GM18861 (cell line): ENCODE data around the gene DTX4.

Experiments used
- ATAC-seq: cut with Tn5 transposase; IDR thresholded peaks from one replicate; pipeline ENCODE4 v1.9.1; 2021; ENCODE audit not compliant: unreplicated experiment

The DTX4 gene

GRCh38 chr11:59216641-59217564 is 45.0 kb downstream of the DTX4 start:
- peak; percentile 86 for ATAC-seq

DNA sequence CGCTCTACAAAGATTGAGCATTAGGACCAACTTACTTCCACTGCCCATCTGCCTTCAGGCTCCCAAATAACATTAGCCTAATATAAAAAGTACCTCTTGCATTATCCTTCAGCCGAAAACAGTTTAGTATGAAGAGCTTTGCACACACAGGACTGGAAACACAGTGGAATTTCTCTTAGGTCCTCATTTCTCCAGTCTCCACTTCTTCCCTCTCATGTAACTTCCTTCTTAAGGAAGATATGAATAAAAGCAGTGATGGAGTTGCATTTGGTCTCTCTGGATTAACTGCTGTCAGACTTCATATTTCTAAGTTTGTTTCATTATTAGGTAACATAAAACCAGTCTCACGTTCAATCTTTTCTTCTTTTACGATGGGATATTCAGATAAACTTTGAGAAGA is 46.4 kb downstream of the DTX4 start:
- ATAC-seq = no peak

- no peak for ATAC-seq
Observed at GRCh38 chr11:59218893-59219292, 47.0 kb downstream of the DTX4 start.

DNA sequence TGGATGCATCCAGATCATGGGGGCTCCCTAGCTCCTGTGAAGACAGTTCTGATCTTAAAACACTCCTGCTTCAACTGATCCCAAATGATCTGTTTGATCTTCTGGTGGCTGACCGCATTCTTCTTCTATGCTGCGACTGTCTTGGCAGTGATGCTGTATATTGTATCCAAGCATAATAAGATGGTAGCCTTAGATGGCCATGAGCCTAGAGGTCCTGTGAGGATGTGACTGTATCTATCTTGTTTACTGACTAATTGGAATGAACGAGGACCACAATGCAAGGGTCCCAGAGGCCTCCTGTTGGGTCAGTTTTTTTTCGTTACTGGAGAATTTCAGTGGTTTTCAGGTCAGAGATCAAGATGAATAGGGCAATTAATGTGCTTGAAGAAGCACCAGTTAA is 47.9 kb downstream of the DTX4 start:
- ATAC-seq = no peak

DNA sequence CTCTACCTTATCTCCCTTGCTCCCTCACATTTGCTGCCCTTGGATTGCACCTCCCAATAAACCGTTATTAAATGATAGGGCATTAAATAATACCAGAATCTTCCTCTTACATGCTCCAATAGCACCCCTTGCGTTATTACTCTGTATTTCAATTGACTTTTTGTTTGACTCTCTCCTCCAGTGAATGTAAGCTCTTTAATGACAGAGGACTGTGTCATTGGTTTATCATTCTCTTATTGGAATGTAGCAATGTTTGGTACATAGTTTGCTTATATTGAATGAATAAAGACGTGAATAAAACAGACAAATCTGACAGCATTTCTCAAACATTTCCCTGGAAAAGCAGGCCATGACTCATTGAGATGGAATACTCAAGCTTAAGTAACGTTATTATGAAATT is 49.5 kb downstream of the DTX4 start:
- ATAC-seq = no peak

GRCh38 chr11:59222464-59223060 is 50.6 kb downstream of the DTX4 start:
- no peak for ATAC-seq

- ATAC-seq = no peak
Observed at GRCh38 chr11:59223177-59223576, 51.2 kb downstream of the DTX4 start.

DNA sequence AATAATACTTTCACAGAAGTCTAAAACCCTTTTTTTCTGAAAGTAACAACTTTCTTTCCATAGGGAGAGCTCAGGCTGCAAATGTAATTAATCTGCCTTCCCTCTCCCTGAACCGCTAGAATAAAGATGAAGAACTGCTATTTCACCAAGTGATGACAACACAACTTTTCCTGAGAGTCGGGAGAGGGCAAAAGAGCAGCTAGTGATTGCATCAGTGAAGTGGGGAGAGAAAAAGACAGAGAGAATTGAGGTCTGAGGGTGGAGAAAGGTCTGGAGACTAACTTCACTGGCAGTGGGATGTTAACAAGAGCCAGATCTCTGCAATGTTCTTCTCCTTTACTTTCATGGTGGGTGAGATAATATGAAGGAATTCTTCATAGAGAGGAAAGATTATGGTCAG is 51.7 kb downstream of the DTX4 start:
- ATAC-seq = no peak

DNA sequence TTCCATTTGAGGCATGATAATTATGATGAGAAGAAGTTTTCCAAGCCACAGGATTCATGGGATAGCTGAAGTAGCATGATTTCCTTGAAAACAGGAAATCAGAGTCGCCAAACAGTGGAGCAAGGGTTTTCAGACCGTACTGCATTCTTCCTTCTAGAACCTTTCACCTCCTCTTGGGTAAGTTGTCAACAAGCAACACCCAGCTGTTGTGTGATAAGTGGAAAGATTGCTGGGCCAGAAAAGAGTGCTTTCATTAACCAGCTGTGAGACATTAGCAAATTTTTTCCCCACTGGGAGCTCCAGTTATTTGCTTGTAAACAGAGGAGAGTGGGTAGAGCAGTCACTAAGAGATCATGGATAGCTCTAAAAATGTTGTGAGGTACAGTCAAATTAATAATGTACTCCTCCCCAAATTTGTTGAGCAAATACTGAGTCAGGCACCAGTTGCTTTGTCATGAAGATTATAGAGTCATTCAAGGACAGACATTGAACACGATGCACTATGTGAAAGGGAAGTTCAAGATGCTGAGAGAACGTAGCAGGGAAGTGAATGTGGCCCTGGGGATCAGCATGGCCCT is 52.5 kb downstream of the DTX4 start:
- ATAC-seq = no peak

GRCh38 chr11:59225017-59225416 is 53.1 kb downstream of the DTX4 start:
- no peak for ATAC-seq

GRCh38 chr11:59226396-59226795 is 54.5 kb downstream of the DTX4 start:
- ATAC-seq = no peak

- ATAC-seq = no peak
Observed at GRCh38 chr11:59240322-59240721, 68.4 kb downstream of the DTX4 start.

- ATAC-seq = no peak
Observed at GRCh38 chr11:59243633-59244032, 71.7 kb downstream of the DTX4 start.

GRCh38 chr11:59247531-59248227 is 75.7 kb downstream of the DTX4 start:
- ATAC-seq = no peak

- ATAC-seq = no peak
Observed at GRCh38 chr11:59249535-59249934, 77.6 kb downstream of the DTX4 start.

- no peak for ATAC-seq
Observed at GRCh38 chr11:59253001-59253400, 81.1 kb downstream of the DTX4 start.

DNA sequence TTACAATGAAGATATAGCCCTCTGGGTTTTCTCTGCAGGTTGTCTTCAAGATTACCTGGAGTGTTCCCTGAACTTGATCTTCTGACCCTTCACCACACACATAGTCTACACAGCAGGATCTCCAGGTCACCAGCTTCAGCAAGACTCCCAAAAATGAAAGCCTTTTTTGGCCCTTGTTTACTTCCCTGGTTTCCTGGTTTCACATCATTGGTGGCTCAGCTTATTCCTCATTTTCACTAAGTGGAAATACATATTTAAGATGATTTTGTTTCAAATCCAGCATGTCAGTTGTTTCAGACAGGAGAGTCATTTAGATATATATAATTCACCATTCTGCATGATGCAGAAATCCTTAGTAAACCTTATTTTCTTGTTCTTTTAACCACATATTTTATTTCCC is 82.4 kb downstream of the DTX4 start:
- ATAC-seq = no peak

- no peak for ATAC-seq
Observed at GRCh38 chr11:59255281-59255680, 83.3 kb downstream of the DTX4 start.
